ENCODE measurements around the gene ZFAND3.

ZFAND3 gene

GRCh38 chr6:38004908-38005307 lies 185.4 kb downstream of the ZFAND3 start:
- H2BK12ac ChIP-seq (ENCODE audit: low read length in 2 of 2) = no peak overlapping the region
- no peaks in the 10 kb centered on the region for H3K9me3 ChIP-seq (ENCODE audit: control insufficient read depth, low read length)
- H4K8ac ChIP-seq (ENCODE audit: low read length) = no peak overlapping the region
- no peak overlapping the region for H2BK15ac ChIP-seq (ENCODE audit: low read depth, poor library complexity, severe bottlenecking)
- no peak overlapping the region for H3K9ac ChIP-seq (ENCODE audit: low read length)
- 100% methylated on average over 1 of the region's 2 CpGs for WGBS
- H3K14ac ChIP-seq (ENCODE audit: low read length in 2 of 2) = no peak overlapping the region
- no peak overlapping the region for H2BK5ac ChIP-seq (ENCODE audit: low read depth, low read length, poor library complexity, severe bottlenecking)
- H3K27ac ChIP-seq (ENCODE audit: low read length, poor library complexity, severe bottlenecking) = no peak overlapping the region
- H3K4me3 ChIP-seq (ENCODE audit: insufficient read depth in 1 of 2, low read depth in 1 of 2, low read length in 2 of 2) = no peak overlapping the region
- H3K36me3 ChIP-seq (ENCODE audit: control insufficient read depth in 1 of 2, insufficient read depth in 2 of 2, low read depth in 1 of 2, low read length in 2 of 2) = no peaks in the 10 kb centered on the region
- no peak overlapping the region for H3K4me2 ChIP-seq (ENCODE audit: low read length, poor library complexity, severe bottlenecking)
- H2AFZ ChIP-seq (ENCODE audit: low read depth, low read length) = no peak overlapping the region
- no peaks in the 10 kb centered on the region for H3K27me3 ChIP-seq (ENCODE audit: control insufficient read depth in 1 of 2, insufficient read depth in 1 of 2, low read length in 2 of 2)
- H3K79me1 ChIP-seq (replicated peaks; ENCODE audit: low read length, poor library complexity, severe bottlenecking) = peaks cover 21% of the 10 kb centered on the region
- no peak overlapping the region for H3K18ac ChIP-seq (ENCODE audit: low read depth in 1 of 2, low read length in 2 of 2)
- H2AK5ac ChIP-seq (ENCODE audit: low read length, severe bottlenecking) = no peak overlapping the region
- H3K4ac ChIP-seq (ENCODE audit: low read depth in 1 of 2, low read length in 2 of 2) = no peak overlapping the region
- no peak for DNase-seq
- H3K23ac ChIP-seq (ENCODE audit: low read length in 2 of 2) = no peak overlapping the region
- H4K91ac ChIP-seq (ENCODE audit: low read length) = no peak overlapping the region
- no peaks in the 10 kb centered on the region for H3K4me1 ChIP-seq (ENCODE audit: control insufficient read depth, insufficient read depth, low read depth, low read length)
- H2BK120ac ChIP-seq (ENCODE audit: low read depth, low read length) = no peak overlapping the region

GRCh38 chr6:38011937-38012336 lies 192.4 kb downstream of the ZFAND3 start:
- Histone ChIP-seq H2BK5ac (ENCODE audit: low read depth, low read length, poor library complexity, severe bottlenecking) (no peak overlapping the region), H3K9ac (ENCODE audit: low read length) (no peak overlapping the region), H2AFZ (ENCODE audit: low read depth, low read length) (no peak overlapping the region), H3K27me3 (ENCODE audit: control insufficient read depth in 1 of 2, insufficient read depth in 1 of 2, low read length in 2 of 2) (no peaks in the 10 kb centered on the region), H3K4me3 (ENCODE audit: insufficient read depth in 1 of 2, low read depth in 1 of 2, low read length in 2 of 2) (no peak overlapping the region), H2AK5ac (ENCODE audit: low read length, severe bottlenecking) (no peak overlapping the region), H3K4me2 (ENCODE audit: low read length, poor library complexity, severe bottlenecking) (no peak overlapping the region), H3K4me1 (ENCODE audit: control insufficient read depth, insufficient read depth, low read depth, low read length) (no peaks in the 10 kb centered on the region), H3K4ac (ENCODE audit: low read depth in 1 of 2, low read length in 2 of 2) (no peak overlapping the region), H3K36me3 (ENCODE audit: control insufficient read depth in 1 of 2, insufficient read depth in 2 of 2, low read depth in 1 of 2, low read length in 2 of 2) (no peaks in the 10 kb centered on the region), H2BK12ac (ENCODE audit: low read length in 2 of 2) (no peak overlapping the region), H2BK15ac (ENCODE audit: low read depth, poor library complexity, severe bottlenecking) (no peak overlapping the region), H3K79me1 (replicated peaks; ENCODE audit: low read length, poor library complexity, severe bottlenecking) (peaks cover 13% of the 10 kb centered on the region), H3K23ac (ENCODE audit: low read length in 2 of 2) (no peak overlapping the region), H2BK120ac (ENCODE audit: low read depth, low read length) (no peak overlapping the region), H3K9me3 (ENCODE audit: control insufficient read depth, low read length) (peaks cover 6% of the 10 kb centered on the region), H3K14ac (ENCODE audit: low read length in 2 of 2) (no peak overlapping the region), H3K27ac (ENCODE audit: low read length, poor library complexity, severe bottlenecking) (no peak overlapping the region), H4K8ac (ENCODE audit: low read length) (no peak overlapping the region), H3K18ac (ENCODE audit: low read depth in 1 of 2, low read length in 2 of 2) (no peak overlapping the region), H4K91ac (ENCODE audit: low read length) (no peak overlapping the region)
- 90% methylated on average over 2 of the region's 5 CpGs for WGBS
- DNase-seq = no peak

GRCh38 chr6:38012573-38012972 lies 193.0 kb downstream of the ZFAND3 start:
- Histone ChIP-seq H3K9me3 (ENCODE audit: control insufficient read depth, low read length) (peaks cover 6% of the 10 kb centered on the region), H3K36me3 (ENCODE audit: control insufficient read depth in 1 of 2, insufficient read depth in 2 of 2, low read depth in 1 of 2, low read length in 2 of 2) (no peaks in the 10 kb centered on the region), H3K4ac (ENCODE audit: low read depth in 1 of 2, low read length in 2 of 2) (no peak overlapping the region), H2BK5ac (ENCODE audit: low read depth, low read length, poor library complexity, severe bottlenecking) (no peak overlapping the region), H3K4me2 (ENCODE audit: low read length, poor library complexity, severe bottlenecking) (no peak overlapping the region), H4K91ac (ENCODE audit: low read length) (no peak overlapping the region), H3K9ac (ENCODE audit: low read length) (no peak overlapping the region), H2AFZ (ENCODE audit: low read depth, low read length) (no peak overlapping the region), H3K23ac (ENCODE audit: low read length in 2 of 2) (no peak overlapping the region), H3K27ac (ENCODE audit: low read length, poor library complexity, severe bottlenecking) (no peak overlapping the region), H2BK120ac (ENCODE audit: low read depth, low read length) (no peak overlapping the region), H3K14ac (ENCODE audit: low read length in 2 of 2) (no peak overlapping the region), H3K4me1 (ENCODE audit: control insufficient read depth, insufficient read depth, low read depth, low read length) (no peaks in the 10 kb centered on the region), H3K4me3 (ENCODE audit: insufficient read depth in 1 of 2, low read depth in 1 of 2, low read length in 2 of 2) (no peak overlapping the region), H2BK12ac (ENCODE audit: low read length in 2 of 2) (no peak overlapping the region), H2BK15ac (ENCODE audit: low read depth, poor library complexity, severe bottlenecking) (no peak overlapping the region), H3K27me3 (ENCODE audit: control insufficient read depth in 1 of 2, insufficient read depth in 1 of 2, low read length in 2 of 2) (no peaks in the 10 kb centered on the region), H3K79me1 (replicated peaks; ENCODE audit: low read length, poor library complexity, severe bottlenecking) (peaks cover 15% of the 10 kb centered on the region), H2AK5ac (ENCODE audit: low read length, severe bottlenecking) (no peak overlapping the region), H3K18ac (ENCODE audit: low read depth in 1 of 2, low read length in 2 of 2) (no peak overlapping the region), H4K8ac (ENCODE audit: low read length) (no peak overlapping the region)
- DNase-seq = peak; percentile 65
- WGBS = 61% methylated on average over 5 of the region's 5 CpGs

GRCh38 chr6:38015341-38015740 lies 195.8 kb downstream of the ZFAND3 start:
- Histone ChIP-seq H3K9ac (ENCODE audit: low read length) (no peak overlapping the region), H3K4me2 (ENCODE audit: low read length, poor library complexity, severe bottlenecking) (no peak overlapping the region), H4K91ac (ENCODE audit: low read length) (no peak overlapping the region), H2BK120ac (ENCODE audit: low read depth, low read length) (no peak overlapping the region), H4K8ac (ENCODE audit: low read length) (no peak overlapping the region), H3K4me1 (ENCODE audit: control insufficient read depth, insufficient read depth, low read depth, low read length) (no peaks in the 10 kb centered on the region), H2BK12ac (ENCODE audit: low read length in 2 of 2) (no peak overlapping the region), H3K79me1 (replicated peaks; ENCODE audit: low read length, poor library complexity, severe bottlenecking) (peaks cover 21% of the 10 kb centered on the region), H3K27ac (ENCODE audit: low read length, poor library complexity, severe bottlenecking) (no peak overlapping the region), H3K27me3 (ENCODE audit: control insufficient read depth in 1 of 2, insufficient read depth in 1 of 2, low read length in 2 of 2) (no peaks in the 10 kb centered on the region), H2AFZ (ENCODE audit: low read depth, low read length) (no peak overlapping the region), H3K4me3 (ENCODE audit: insufficient read depth in 1 of 2, low read depth in 1 of 2, low read length in 2 of 2) (no peak overlapping the region), H2AK5ac (ENCODE audit: low read length, severe bottlenecking) (no peak overlapping the region), H3K23ac (ENCODE audit: low read length in 2 of 2) (no peak overlapping the region), H3K4ac (ENCODE audit: low read depth in 1 of 2, low read length in 2 of 2) (no peak overlapping the region), H3K18ac (ENCODE audit: low read depth in 1 of 2, low read length in 2 of 2) (no peak overlapping the region), H2BK15ac (ENCODE audit: low read depth, poor library complexity, severe bottlenecking) (no peak overlapping the region), H3K9me3 (ENCODE audit: control insufficient read depth, low read length) (peaks cover 6% of the 10 kb centered on the region), H3K36me3 (ENCODE audit: control insufficient read depth in 1 of 2, insufficient read depth in 2 of 2, low read depth in 1 of 2, low read length in 2 of 2) (no peaks in the 10 kb centered on the region), H2BK5ac (ENCODE audit: low read depth, low read length, poor library complexity, severe bottlenecking) (no peak overlapping the region), H3K14ac (ENCODE audit: low read length in 2 of 2) (no peak overlapping the region)
- DNase-seq = no peak
